Adrenal gland (tissue), 5 donors: ENCODE measurements around the gene THBS2.

Experiments
- CTCF ChIP-seq, 6 experiments: fragments of 450-650 bp in 4 of 6; fragments of 200-600 bp in 2 of 6; sonication (generic) in 1 of 6; IDR thresholded peaks; 1 replicate in 5 of 6; 2 replicates in 1 of 6; pipeline versions ENCODE4 v1.5.1 to v1.8.0; 2016 to 2021; ENCODE audit warnings: antibody characterized with exemption in 6 of 6, mild to moderate bottlenecking in 2 of 6, moderate library complexity in 1 of 6
- POLR2A ChIP-seq, 2 donors: fragments of 450-650 bp; IDR thresholded peaks; one replicate each; pipeline ENCODE4 v1.6.1; 2017; ENCODE audit warnings: antibody characterized with exemption in 2 of 2, mild to moderate bottlenecking in 2 of 2, moderate library complexity in 1 of 2
- donor health status: DM: no; HTN: no; CAD: no.

DNA sequence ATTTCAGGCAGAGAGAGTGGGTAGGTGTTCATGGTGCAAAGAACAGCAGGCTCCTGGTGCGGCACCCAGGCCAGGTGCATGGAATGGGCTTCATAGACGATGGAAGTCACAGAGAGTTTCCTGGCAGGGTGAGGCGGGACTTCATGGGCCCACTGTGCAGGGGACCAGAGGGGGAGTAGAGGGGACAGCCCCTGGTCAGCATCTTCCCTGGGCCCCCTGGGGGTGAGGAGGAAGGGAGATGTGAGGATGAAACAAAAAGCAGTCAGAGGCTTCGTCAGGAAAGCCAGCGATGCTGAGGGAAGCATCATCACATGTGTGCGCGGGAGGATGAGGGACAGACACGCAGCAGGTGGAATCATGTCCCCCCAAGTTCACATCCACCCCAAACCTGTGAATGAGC is 2.4 kb upstream of the THBS2 start:
- TF ChIP-seq CTCF (IDR thresholded peaks at IDR 0.05), result no peak
- TF ChIP-seq POLR2A (IDR thresholded peaks at IDR 0.05), result no peak
